GM21515 (cell line): ENCODE data around the gene DCT.

Experiments
- ATAC-seq: cut with Tn5 transposase; IDR thresholded peaks from one replicate; pipeline ENCODE4 v1.9.1; 2021; ENCODE audit not compliant: unreplicated experiment

The DCT gene

DNA sequence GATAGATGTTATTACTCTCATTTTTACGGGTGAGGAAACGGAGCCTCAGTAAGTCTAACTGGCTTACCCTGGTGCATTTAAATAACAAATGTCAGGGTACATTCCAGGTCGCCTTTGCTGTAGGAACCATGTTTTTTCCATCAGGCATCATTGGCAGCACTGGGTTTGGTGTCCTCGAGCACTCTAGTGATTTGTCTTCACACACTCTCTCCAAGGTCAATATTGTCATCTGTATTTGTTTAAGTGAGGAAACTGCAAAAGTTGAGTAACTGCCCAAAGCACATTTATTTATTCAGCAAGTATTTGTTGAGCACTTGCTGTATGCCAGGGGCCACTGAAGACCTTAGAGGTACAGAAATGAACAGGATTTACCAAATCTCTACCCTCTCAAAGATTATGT, 78.6 kb downstream of the DCT start:
- ATAC-seq: no peak

DNA sequence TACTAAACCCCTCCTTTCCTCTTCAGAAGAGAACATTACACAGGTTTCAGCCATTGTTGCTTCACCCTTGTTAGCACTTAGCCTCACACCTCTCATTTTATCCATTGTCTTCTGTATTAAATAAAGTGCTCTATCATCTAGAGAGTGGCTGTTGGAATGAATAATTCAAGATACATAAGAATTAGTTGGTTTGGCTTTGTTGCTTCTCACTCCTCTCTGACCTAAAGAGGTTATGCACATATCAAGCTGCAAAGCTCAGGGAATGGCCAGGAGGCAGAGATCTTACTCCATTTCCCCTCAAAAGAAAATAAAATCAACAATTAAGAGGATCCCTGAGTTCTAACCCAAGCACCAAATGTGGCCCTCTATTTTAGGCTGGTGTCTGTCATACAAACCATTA, 79.7 kb downstream of the DCT start:
- ATAC-seq: no peak

GRCh38 chr13:94395860-94396259, 83.6 kb downstream of the DCT start:
- ATAC-seq: no peak

DNA sequence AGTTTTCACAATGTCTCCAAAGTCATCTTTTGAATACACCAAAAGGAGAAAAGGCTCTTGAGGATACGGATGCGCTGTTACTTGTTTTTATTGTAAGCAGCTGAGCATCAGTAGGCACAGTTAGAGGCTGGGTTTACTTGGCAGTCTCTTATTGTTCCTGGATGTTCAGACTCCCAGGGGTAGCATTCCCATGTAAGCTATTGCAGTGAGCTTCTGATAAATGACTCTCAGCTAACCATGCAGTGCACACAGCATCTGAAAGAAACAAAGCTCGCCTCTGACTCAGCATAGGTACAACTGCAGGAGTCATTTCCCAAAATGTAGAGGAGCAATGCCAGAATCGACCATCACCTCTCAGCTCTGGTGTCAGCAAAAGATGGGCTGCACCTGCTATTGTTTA, 84.8 kb downstream of the DCT start:
- no peak for ATAC-seq

DNA sequence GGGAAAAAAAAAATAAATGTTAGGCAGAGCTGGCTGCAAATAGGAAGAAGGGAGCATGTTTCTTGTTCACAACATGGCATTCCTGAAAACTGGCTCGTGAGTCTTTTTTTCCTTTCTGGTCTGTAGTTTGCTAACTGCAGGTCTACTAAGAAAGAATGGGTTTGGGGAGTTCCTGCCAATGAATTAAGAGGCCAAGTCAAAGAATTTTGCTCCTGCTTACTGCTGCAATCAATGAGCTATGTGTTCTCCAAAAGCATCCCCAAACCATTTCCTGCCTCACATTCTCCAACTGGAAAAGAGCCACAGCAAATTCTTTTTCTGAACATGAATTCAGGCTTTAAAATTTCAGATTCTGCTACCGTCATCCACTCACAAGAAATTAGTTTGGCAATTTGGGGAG, 88.6 kb downstream of the DCT start:
- ATAC-seq: no peak

GRCh38 chr13:94389604-94390351, 89.7 kb downstream of the DCT start:
- ATAC-seq: no peak

DNA sequence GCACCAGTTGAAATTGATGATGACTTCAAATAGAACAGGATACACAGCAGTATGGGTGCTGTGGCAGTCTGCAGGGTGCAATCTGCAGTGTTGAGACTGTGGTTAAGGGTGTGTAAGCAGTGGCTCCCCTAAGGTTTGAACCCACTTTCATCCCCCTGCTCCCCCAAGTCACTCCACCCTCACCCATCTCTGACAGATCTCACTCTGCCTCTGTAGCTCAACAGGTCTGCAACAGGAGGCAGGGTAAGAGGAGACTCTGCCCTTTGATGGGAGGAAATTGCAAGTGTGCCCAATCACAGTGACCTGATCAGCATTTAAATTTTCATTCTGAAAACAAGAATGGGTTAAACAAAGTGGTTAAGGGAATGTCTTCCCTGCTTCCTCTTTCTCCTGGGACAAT, 92.4 kb downstream of the DCT start:
- no peak for ATAC-seq
